B cell (primary cell): ENCODE data around the gene KCNK2. TPM values are rescaled to one million over a fixed set of nuclear protein-coding genes. Genes with fewer than 3 reads are reported as not detected.

Experiments
- ATAC-seq: fragments of 200-7000 bp; cut with Tn5 transposase; one replicate; pipeline ENCODE4 v1.10.0; 2021; ENCODE audit warnings: low read depth, mild to moderate bottlenecking, moderate number of reproducible peaks, moderate library complexity
- CTCF ChIA-PET: fragments of 350-600 bp; sonication (Branson Sonifier 250); formaldehyde crosslinking; loops from one replicate; lab custom pipeline; 2021; ENCODE audit warnings: antibody characterized with exemption, inconsistent platforms; lab: Charles Lee
- POLR2A ChIA-PET: fragments of 350-600 bp; sonication (Branson Sonifier 250); formaldehyde crosslinking; loops from one replicate; lab custom pipeline; 2021; ENCODE audit warnings: antibody characterized with exemption; lab: Charles Lee
- DNase-seq: peaks from one replicate; pipeline ENCODE4 v3.0.0; 2013
- H2AFZ ChIP-seq: 2 replicates; pipeline ENCODE4 v1.6.1; 2012; ENCODE audit warnings: mild to moderate bottlenecking, low read depth, low read length; ENCODE audit not compliant: insufficient read depth, poor library complexity, severe bottlenecking
- H3K27ac ChIP-seq, 2 donors: 1 replicate in 1 of 2; 2 replicates in 1 of 2; pipeline ENCODE4 v1.5.1; 2012 to 2013; ENCODE audit warnings: low read length in 2 of 2, mild to moderate bottlenecking in 2 of 2, moderate library complexity in 1 of 2
- H3K27me3 ChIP-seq, 4 experiments: fragments of 200-600 bp in 1 of 4; sonication (generic) in 1 of 4; replicated peaks in 1 of 4; 1 replicate in 2 of 4; 2 replicates in 2 of 4; pipeline versions ENCODE4 v1.6.1 to v1.7.0; 2013 to 2016; ENCODE audit warnings: low read length in 3 of 4, mild to moderate bottlenecking in 2 of 4, mixed read lengths in 1 of 4, moderate library complexity in 1 of 4; ENCODE audit not compliant: insufficient read depth in 4 of 4, control insufficient read depth in 3 of 4; ENCODE audit errors: control extremely low read depth in 1 of 4
- H3K36me3 ChIP-seq, 2 experiments: replicated peaks in 1 of 2; 1 replicate in 1 of 2; 2 replicates in 1 of 2; pipeline versions ENCODE4 v1.6.1 to v1.7.1; 2013; ENCODE audit warnings: low read length in 1 of 2; ENCODE audit not compliant: insufficient read depth in 2 of 2, control insufficient read depth in 1 of 2; ENCODE audit errors: control extremely low read depth in 1 of 2, extremely low read depth in 1 of 2
- H3K4me1 ChIP-seq, 2 donors: fragments of 200-600 bp in 1 of 2; sonication (generic) in 1 of 2; 1 replicate in 1 of 2; 2 replicates in 1 of 2; pipeline versions ENCODE4 v1.5.1 to v1.6.1; 2013 to 2017; ENCODE audit warnings: low read length in 2 of 2; ENCODE audit not compliant: control insufficient read depth in 2 of 2, insufficient read depth in 2 of 2
- H3K4me2 ChIP-seq: replicated peaks from 2 replicates; pipeline ENCODE3; 2012; ENCODE audit warnings: mild to moderate bottlenecking, low read depth, low read length; ENCODE audit not compliant: poor library complexity, severe bottlenecking
- H3K4me3 ChIP-seq, 5 experiments: fragments of 200-600 bp in 1 of 5; sonication (generic) in 1 of 5; 1 replicate in 3 of 5; 2 replicates in 2 of 5; pipeline versions ENCODE4 v1.5.1 to v1.7.0; 2011 to 2016; ENCODE audit warnings: low read length in 4 of 5, mild to moderate bottlenecking in 4 of 5, low read depth in 2 of 5, control low read depth in 1 of 5, moderate library complexity in 1 of 5; ENCODE audit not compliant: insufficient read depth in 1 of 5; ENCODE audit errors: control extremely low read depth in 1 of 5, extremely low read depth in 1 of 5
- H3K79me2 ChIP-seq: fragments of 200-600 bp; sonication (generic); one replicate; pipeline ENCODE4 v1.6.0; 2016; ENCODE audit warnings: low read length; ENCODE audit not compliant: control insufficient read depth, insufficient read depth
- H3K9ac ChIP-seq: fragments of 200-600 bp; sonication (generic); 2 replicates; pipeline ENCODE4 v1.6.1; 2017; ENCODE audit warnings: mild to moderate bottlenecking, low read length, moderate library complexity
- H3K9me3 ChIP-seq, 3 donors: one replicate each; pipeline versions ENCODE4 v1.6.1 to v1.7.1; 2013; ENCODE audit warnings: low read length in 2 of 3; ENCODE audit not compliant: control insufficient read depth in 2 of 3, insufficient read depth in 1 of 3; ENCODE audit errors: control extremely low read depth in 1 of 3
- H4K20me1 ChIP-seq: 2 replicates; pipeline ENCODE4 v1.6.0; 2012; ENCODE audit warnings: mild to moderate bottlenecking, low read length; ENCODE audit not compliant: insufficient read depth, control insufficient read depth, poor library complexity, severe bottlenecking
- H3K27ac Mint-ChIP-seq: one replicate; pipeline ENCODE4 v1.8.0; 2021; ENCODE audit warnings: mixed read lengths
- H3K27me3 Mint-ChIP-seq: one replicate; pipeline ENCODE4 v1.8.0; 2021; ENCODE audit warnings: mixed read lengths
- H3K4me1 Mint-ChIP-seq: one replicate; pipeline ENCODE4 v1.8.0; 2021; ENCODE audit warnings: mixed read lengths
- H3K4me3 Mint-ChIP-seq: one replicate; pipeline ENCODE4 v1.8.0; 2021; ENCODE audit warnings: mixed read lengths
- H3K9me3 Mint-ChIP-seq: one replicate; pipeline ENCODE4 v1.8.0; 2022; ENCODE audit warnings: mixed read lengths; ENCODE audit not compliant: insufficient read depth
- CTCF ChIP-seq: fragments of 200-600 bp; IDR thresholded peaks from one replicate; pipeline ENCODE4 v1.8.0; 2022; ENCODE audit warnings: antibody characterized with exemption, mild to moderate bottlenecking
- EZH2 ChIP-seq: IDR thresholded peaks from 2 replicates; pipeline ENCODE4 v1.6.1; 2012; ENCODE audit warnings: borderline replicate concordance, low read depth, mild to moderate bottlenecking, moderate library complexity, low read length; ENCODE audit not compliant: insufficient read depth, poor library complexity, severe bottlenecking
- WGBS: methylation state at CpG from one replicate; pipeline ENCODE4 v1.1.5; 2013; ENCODE audit warnings: missing lambda C conversion rate; ENCODE audit not compliant: insufficient coverage; 5-methylcytosine and 5-hydroxymethylcytosine counted together
- intact Hi-C: fragments of 100-400 bp; cut with micrococcal nuclease; formaldehyde crosslinking; loops from one replicate; pipeline ENCODE4 v1.10.0; 2022
- polyA plus RNA-seq: library from polyadenylated mRNA; depleted of rRNA; stranded (reverse); fragments of >200 nt; gene quantifications from 2 replicates; pipeline ENCODE4 v1.2.3, GENCODE V29; 2012
- total RNA-seq, 2 donors: library from RNA; stranded (reverse); fragments of 120-200 nt in 1 of 2; gene quantifications; 1 replicate in 1 of 2; 2 replicates in 1 of 2; pipeline versions ENCODE4 v1.2.3 to v1.2.4, GENCODE V29; 2013 to 2022

Gene KCNK2
- total and polyA plus RNA-seq, 2 donors (not counting 1 experiment from before 2014, with no cell fraction given): not detected

GRCh38 chr1:215132156-215132555, 49.6 kb downstream of the KCNK2 start:
- CTCF ChIA-PET: no interaction called here
- intact Hi-C loops: no loop called here
- Histone ChIP-seq H3K4me3 (no peak overlapping the region), H3K4me2 (no peak overlapping the region), H3K27ac (no peak overlapping the region), H3K4me1 (no peaks in the 10 kb centered on the region), H3K27me3 (no peaks in the 10 kb centered on the region), H3K79me2 (no peaks in the 10 kb centered on the region), H2AFZ (no peak overlapping the region), H4K20me1 (no peaks in the 10 kb centered on the region), H3K9ac (no peak overlapping the region), H3K36me3 (no peaks in the 10 kb centered on the region), H3K9me3 (no peaks in the 10 kb centered on the region)
- POLR2A ChIA-PET: no interaction called here
- Mint-ChIP-seq H3K9me3 (no peaks in the 10 kb centered on the region), H3K27me3 (no peaks in the 10 kb centered on the region), H3K27ac (no peak overlapping the region), H3K4me1 (no peaks in the 10 kb centered on the region), H3K4me3 (no peak overlapping the region)
- TF ChIP-seq EZH2 (no peak), CTCF (no peak)
- WGBS: 100% methylated on average over 1 of the region's 2 CpGs
- DNase-seq (no peak), ATAC-seq (no peak)

DNA sequence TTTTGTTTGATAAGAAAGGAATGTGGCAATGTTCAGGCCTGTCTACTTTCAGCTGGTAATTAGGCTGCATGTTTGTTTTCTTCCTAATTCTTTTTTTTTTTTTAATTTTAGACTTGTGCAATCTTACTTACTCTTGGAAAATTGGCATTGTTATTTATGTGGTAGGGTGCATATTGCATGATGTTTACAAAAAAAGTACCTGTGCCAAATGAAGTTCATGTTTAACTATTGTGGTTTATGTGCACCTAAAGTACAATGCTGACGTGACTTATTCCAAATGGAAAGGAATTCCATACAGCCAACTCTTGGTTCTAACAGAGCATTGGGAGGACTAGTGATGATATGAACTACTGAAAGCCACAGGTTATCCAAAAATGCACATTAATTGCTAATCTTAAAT, 51.0 kb downstream of the KCNK2 start:
- no peaks in the 10 kb centered on the region for H3K27me3 ChIP-seq
- Mint-ChIP-seq H3K27me3 (no peaks in the 10 kb centered on the region), H3K4me3 (no peak overlapping the region), H3K27ac (no peak overlapping the region), H3K9me3 (no peaks in the 10 kb centered on the region), H3K4me1 (no peaks in the 10 kb centered on the region)
- no peak overlapping the region for H3K4me3 ChIP-seq
- TF ChIP-seq CTCF (no peak), EZH2 (no peak)
- no peaks in the 10 kb centered on the region for H3K79me2 ChIP-seq
- no peak overlapping the region for H3K27ac ChIP-seq
- no peaks in the 10 kb centered on the region for H3K36me3 ChIP-seq
- H3K9ac ChIP-seq: no peak overlapping the region
- no peak for DNase-seq
- no peaks in the 10 kb centered on the region for H3K9me3 ChIP-seq
- no peak overlapping the region for H2AFZ ChIP-seq
- WGBS: no CpG with 5 or more reads among the region's 1 CpG
- CTCF ChIA-PET: no interaction called here
- no peaks in the 10 kb centered on the region for H3K4me1 ChIP-seq
- no peak for ATAC-seq
- no peaks in the 10 kb centered on the region for H4K20me1 ChIP-seq
- POLR2A ChIA-PET: no interaction called here
- H3K4me2 ChIP-seq: no peak overlapping the region
- intact Hi-C loops: no loop called here
